Tibial nerve (tissue), 4 donors: ENCODE results near the gene ANKRD39. TPM values are rescaled to one million over a fixed set of nuclear protein-coding genes. Genes with fewer than 3 reads are reported as not detected.

Source experiments
- DNase-seq, 2 donors: peaks; one replicate each; pipeline ENCODE4 v3.0.0-alpha.2; 2019; ENCODE audit warnings: low spot score in 2 of 2
- H3K27ac ChIP-seq, 4 donors: fragments of 200-600 bp; sonication (generic) in 3 of 4; one replicate each; pipeline ENCODE4 v1.5.1; 2017 to 2019; ENCODE audit warnings: mild to moderate bottlenecking in 1 of 4
- H3K27me3 ChIP-seq, 2 donors: fragments of 200-600 bp; sonication (generic) in 1 of 2; one replicate each; pipeline versions ENCODE4 v1.5.1 to v1.6.0; 2017 to 2019
- H3K36me3 ChIP-seq, 3 donors: fragments of 200-600 bp; sonication (generic); one replicate each; pipeline ENCODE4 v1.5.1; 2018 to 2019
- H3K4me1 ChIP-seq, 4 donors: fragments of 200-600 bp; sonication (generic) in 3 of 4; one replicate each; pipeline ENCODE4 v1.5.1; 2017 to 2019
- H3K4me3 ChIP-seq, 4 donors: fragments of 200-600 bp; sonication (generic) in 3 of 4; one replicate each; pipeline ENCODE4 v1.5.1; 2017 to 2019; ENCODE audit warnings: mild to moderate bottlenecking in 1 of 4, moderate library complexity in 1 of 4
- H3K9me3 ChIP-seq, 4 donors: fragments of 200-600 bp; sonication (generic) in 3 of 4; one replicate each; pipeline ENCODE4 v1.5.1; 2017 to 2019
- EP300 ChIP-seq, 2 donors: sonication (generic); formaldehyde crosslinking; IDR thresholded peaks; one replicate each; pipeline ENCODE4 v1.6.1; 2017; ENCODE audit warnings: antibody characterized with exemption in 2 of 2, mild to moderate bottlenecking in 1 of 2
- POLR2A ChIP-seq, 2 donors: fragments of 450-650 bp; IDR thresholded peaks; one replicate each; pipeline ENCODE4 v1.6.1; 2017; ENCODE audit warnings: antibody characterized with exemption in 2 of 2, mild to moderate bottlenecking in 2 of 2, moderate library complexity in 2 of 2
- WGBS, 2 donors: methylation state at CpG; one replicate each; pipeline ENCODE4 v1.1.5; 2018; 5-methylcytosine and 5-hydroxymethylcytosine counted together
- total RNA-seq, 4 donors: library from RNA; depleted of rRNA; stranded (reverse); fragments of >200 nt; gene quantifications; one replicate each; pipeline ENCODE4 v1.1.0, GENCODE V29; 2016
- TF ChIP-seq, protein P1 (sequence below), 5 experiments: fragments of 200-600 bp in 3 of 5; fragments of 450-650 bp in 2 of 5; sonication (generic) in 3 of 5; IDR thresholded peaks; one replicate each; pipeline ENCODE4 v1.5.1; 2016 to 2019; ENCODE audit warnings: antibody characterized with exemption in 5 of 5, mild to moderate bottlenecking in 3 of 5, moderate library complexity in 2 of 5

ANKRD39 gene
- total RNA-seq, 4 donors from 2014 or later: 13.8 to 23.7 (median 19.5) TPM

DNA sequence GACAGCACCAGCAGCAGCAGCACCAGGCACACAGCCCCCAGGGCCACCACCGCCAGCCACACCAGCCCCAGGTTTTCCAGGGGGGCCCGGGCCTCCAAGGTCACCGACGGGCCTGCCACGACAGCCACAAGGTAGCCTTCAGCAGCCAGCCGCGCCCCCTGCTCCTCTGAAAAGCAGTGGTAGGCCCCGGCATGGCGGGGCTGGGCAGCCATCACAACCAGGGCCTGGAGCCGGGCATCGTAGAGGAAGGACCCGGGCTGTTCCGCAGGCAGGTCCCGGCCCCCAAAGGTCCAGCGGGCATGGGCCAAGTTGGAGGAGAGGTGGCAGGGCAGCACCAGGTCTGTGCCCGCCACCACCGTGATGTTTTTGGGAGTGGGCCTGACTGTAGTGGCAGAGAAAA, 3.3 kb upstream of the ANKRD39 start:
- Histone ChIP-seq H3K4me1 (peaks cover 0 to 83% (median 32%) of the 10 kb centered on the region in 4 donors), H3K36me3 (peaks cover 3 to 59% (median 23%) of the 10 kb centered on the region in 3 donors)

DNA sequence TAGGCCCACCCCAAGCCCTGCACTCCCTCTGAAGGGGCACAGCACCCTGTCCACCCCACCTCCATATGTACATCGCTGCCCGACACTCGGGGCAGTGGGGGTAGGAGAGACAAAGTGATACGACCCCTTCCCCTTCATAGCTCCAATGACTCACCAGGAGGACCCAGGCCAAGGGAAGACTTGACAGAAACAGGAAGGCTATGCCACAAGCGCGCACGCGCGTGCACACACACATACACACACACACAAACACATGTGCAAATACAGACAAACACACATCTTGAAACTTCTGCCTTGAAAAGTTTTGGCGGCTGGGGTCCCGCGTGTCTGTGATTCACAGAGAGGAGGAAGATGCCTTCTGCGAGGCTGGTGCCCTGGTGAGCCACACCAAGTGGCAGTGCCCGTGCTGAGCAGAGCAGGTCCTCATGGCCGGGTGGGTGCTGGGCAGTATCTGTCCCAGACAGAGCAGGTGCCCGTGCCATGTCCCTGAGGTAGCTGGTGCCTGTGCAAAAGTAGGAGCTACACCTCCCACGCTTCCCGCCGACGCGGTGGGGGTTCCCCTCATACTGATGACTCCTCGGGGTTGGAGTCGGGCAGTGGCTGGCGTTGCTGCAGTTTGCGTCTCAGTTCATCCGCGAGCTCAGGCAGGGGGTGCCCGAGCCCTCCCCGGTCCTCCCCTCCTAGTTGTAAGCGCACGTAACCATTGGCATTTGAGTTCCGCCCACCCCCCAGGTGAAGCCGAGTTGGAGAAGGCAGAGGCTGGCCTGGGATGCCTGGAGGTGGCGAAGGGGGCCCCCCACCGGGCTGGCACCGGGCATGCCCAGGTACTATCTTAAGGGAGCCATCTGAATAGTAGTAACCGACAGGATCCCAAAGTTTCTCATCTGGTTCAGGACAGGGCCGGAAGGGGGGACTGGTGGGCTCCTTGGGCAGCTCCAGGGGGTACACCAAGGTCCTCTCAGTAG, 2.5 kb upstream of the ANKRD39 start:
- Histone ChIP-seq H3K27me3 (no peaks in the 10 kb centered on the region), H3K27ac (peak overlapping the region; percentile 84 to 99 (median 96)), H3K9me3 (no peaks in the 10 kb centered on the region), H3K4me1 (peaks cover 0 to 80% (median 29%) of the 10 kb centered on the region in 4 donors), H3K4me3 (peak overlapping the region in 2 of 4 donors; percentile 6 to 86), H3K36me3 (peaks cover 2 to 51% (median 23%) of the 10 kb centered on the region in 3 donors)
- TF ChIP-seq EP300 (IDR thresholded peaks at IDR 0.05) (peak in 1 of 2 donors; percentile 61), POLR2A (IDR thresholded peaks at IDR 0.05) (no peak)
- TF ChIP-seq, protein P1, sequence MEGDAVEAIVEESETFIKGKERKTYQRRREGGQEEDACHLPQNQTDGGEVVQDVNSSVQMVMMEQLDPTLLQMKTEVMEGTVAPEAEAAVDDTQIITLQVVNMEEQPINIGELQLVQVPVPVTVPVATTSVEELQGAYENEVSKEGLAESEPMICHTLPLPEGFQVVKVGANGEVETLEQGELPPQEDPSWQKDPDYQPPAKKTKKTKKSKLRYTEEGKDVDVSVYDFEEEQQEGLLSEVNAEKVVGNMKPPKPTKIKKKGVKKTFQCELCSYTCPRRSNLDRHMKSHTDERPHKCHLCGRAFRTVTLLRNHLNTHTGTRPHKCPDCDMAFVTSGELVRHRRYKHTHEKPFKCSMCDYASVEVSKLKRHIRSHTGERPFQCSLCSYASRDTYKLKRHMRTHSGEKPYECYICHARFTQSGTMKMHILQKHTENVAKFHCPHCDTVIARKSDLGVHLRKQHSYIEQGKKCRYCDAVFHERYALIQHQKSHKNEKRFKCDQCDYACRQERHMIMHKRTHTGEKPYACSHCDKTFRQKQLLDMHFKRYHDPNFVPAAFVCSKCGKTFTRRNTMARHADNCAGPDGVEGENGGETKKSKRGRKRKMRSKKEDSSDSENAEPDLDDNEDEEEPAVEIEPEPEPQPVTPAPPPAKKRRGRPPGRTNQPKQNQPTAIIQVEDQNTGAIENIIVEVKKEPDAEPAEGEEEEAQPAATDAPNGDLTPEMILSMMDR (IDR thresholded peaks at IDR 0.05): no peak
- no peak for DNase-seq
- WGBS, 2 donors: 48 to 51% methylated on average over 27 of the region's 38 CpGs

More for the DNA sequence above, 3.3 kb upstream of the ANKRD39 start:
- 83 to 92% methylated on average over 12 to 16 of the region's 17 CpGs for WGBS, 2 donors
- TF ChIP-seq, protein P1 (IDR thresholded peaks at IDR 0.05): no peak
- TF ChIP-seq EP300 (IDR thresholded peaks at IDR 0.05) (no peak), POLR2A (IDR thresholded peaks at IDR 0.05) (no peak)
- Histone ChIP-seq H3K4me3 (peak overlapping the region in 2 of 4 donors; percentile 6 to 86), H3K27me3 (no peaks in the 10 kb centered on the region), H3K9me3 (no peaks in the 10 kb centered on the region), H3K27ac (peak overlapping the region; percentile 84 to 99 (median 96))
- no peak for DNase-seq

DNA sequence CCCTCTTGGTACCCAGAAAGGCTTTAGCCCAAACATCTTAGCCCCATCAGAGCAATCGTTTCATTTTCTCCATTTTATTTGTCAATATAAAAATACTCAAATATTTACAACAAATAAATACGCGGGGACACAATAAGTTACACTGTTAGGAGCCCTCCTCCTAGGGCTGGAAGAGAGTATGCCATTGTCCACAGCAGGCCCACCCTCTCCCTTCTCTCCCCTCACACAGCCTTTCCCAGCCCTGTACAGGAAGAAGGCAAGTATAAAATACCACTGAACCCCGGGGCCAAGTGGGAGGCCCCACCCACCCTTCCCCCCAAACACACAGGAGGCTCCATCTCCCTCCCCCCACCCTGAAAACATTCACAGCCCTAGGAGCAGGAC, 1.9 kb upstream of the ANKRD39 start:
- no peak for TF ChIP-seq POLR2A (IDR thresholded peaks at IDR 0.05)
- TF ChIP-seq EP300 (IDR thresholded peaks at IDR 0.05): no peak
- TF ChIP-seq, protein P1 (IDR thresholded peaks at IDR 0.05): no peak
- Histone ChIP-seq H3K36me3 (peaks cover 0 to 45% (median 22%) of the 10 kb centered on the region in 3 donors), H3K9me3 (no peaks in the 10 kb centered on the region), H3K27me3 (no peaks in the 10 kb centered on the region), H3K4me1 (peaks cover 0 to 78% (median 28%) of the 10 kb centered on the region in 4 donors), H3K4me3 (peak overlapping the region in 1 of 4 donors; percentile 86), H3K27ac (peak overlapping the region; percentile 84 to 99 (median 96))
- DNase-seq: no peak
- WGBS, 2 donors: 14 to 24% methylated on average over 4 of the region's 4 CpGs

DNA sequence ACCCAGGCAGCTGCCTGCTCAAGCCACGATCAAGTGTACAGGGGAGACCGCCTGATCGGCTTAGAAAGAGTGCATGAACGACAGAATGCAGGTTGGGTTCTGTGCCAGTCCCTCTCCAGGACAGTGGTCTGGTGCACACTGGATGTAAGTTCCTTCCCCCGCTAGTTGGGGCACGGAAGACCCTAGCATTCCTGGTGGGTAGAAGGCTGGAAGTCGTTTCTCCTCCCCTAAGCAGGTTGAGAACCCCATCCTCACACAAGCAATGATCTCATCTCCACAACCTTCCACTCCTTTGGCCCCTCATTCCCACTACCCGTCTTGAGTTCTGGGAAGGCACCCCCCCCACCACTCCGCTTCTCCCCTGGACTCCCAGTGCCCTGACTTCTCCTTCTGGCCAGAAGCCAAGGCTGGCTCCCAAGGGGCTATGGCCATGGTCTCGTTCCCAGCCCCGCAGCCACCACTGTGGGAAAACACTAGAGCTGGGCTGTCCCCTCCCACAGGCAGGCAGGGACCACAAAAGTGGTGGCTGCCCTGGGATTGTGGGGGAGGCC, 1.4 kb upstream of the ANKRD39 start:
- Histone ChIP-seq H3K4me1 (peaks cover 0 to 73% (median 28%) of the 10 kb centered on the region in 4 donors), H3K4me3 (peak overlapping the region in 3 of 4 donors; percentile 55 to 86 (median 80)), H3K36me3 (peaks cover 0 to 45% (median 17%) of the 10 kb centered on the region in 3 donors), H3K27me3 (no peaks in the 10 kb centered on the region), H3K27ac (peak overlapping the region; percentile 84 to 99 (median 96)), H3K9me3 (no peaks in the 10 kb centered on the region)
- WGBS, 2 donors: 17 to 30% methylated on average over 11 of the region's 11 CpGs
- DNase-seq: peak in 1 of 2 donors; percentile 52
- TF ChIP-seq, protein P1 (IDR thresholded peaks at IDR 0.05): no peak
- peak in 1 of 2 donors; percentile 44 for TF ChIP-seq EP300 (IDR thresholded peaks at IDR 0.05)
- TF ChIP-seq POLR2A (IDR thresholded peaks at IDR 0.05): no peak
